GM19351 (cell line): Measurements from ENCODE around the gene NFIB.

Experiments used
- ATAC-seq: cut with Tn5 transposase; IDR thresholded peaks from one replicate; pipeline ENCODE4 v1.9.1; 2021; ENCODE audit warnings: mild to moderate bottlenecking, moderate library complexity; ENCODE audit not compliant: unreplicated experiment

The NFIB gene

DNA sequence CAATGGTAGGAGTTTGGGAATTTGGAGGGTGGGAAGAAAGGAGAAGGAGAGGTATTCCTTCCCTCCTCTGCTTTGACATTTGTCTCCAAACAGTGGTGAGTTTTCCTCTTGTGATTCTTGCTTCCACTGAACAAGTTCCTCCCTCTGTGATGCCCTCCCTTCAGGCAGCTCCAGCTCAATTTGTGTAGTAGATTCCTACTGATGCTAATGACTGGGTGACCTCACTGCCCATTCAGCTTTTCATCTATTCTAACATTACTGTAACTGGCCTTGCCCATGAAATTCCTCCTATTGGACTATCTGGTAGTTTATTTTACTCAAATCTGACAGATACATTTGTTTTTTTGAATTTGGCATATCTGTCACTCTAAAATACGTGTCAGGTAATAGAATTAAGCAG lies 121.4 kb downstream of the NFIB start:
- ATAC-seq: no peak

DNA sequence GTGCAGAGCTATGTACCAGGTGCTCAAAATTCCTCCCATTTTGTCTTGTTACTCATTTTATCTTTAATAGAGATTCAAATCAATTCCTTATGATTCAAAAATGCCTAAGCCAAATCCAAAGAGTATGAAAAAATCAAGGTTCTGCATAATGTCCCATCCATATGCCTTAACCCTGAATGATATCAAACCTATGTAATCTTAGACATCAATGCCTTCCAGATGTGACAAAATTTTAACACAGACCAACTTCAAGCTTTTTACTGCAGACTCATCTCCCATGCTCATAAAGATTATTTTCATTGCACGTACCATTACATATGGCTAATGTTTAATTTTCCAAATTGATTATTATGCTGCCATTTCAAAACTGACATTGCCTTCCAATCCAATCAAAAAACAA lies 122.4 kb downstream of the NFIB start:
- ATAC-seq: no peak

DNA sequence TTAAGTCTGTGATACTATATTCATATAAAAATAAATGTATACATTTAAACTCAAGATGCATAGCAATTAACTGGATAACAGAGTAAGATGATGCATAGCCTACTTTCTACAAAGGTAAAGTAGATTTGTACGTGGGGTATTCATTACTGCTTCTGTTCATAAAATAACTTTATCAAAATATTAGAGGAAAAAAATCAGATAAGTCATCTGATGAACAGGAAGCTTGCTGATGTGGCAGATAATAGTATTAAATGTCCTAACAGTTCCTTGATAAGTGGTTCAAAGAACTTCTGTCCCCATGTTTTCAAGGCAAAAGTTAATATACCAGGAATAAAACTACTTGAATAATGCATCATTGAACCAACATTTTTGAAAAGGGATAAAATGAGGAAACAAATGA lies 123.7 kb downstream of the NFIB start:
- no peak for ATAC-seq

DNA sequence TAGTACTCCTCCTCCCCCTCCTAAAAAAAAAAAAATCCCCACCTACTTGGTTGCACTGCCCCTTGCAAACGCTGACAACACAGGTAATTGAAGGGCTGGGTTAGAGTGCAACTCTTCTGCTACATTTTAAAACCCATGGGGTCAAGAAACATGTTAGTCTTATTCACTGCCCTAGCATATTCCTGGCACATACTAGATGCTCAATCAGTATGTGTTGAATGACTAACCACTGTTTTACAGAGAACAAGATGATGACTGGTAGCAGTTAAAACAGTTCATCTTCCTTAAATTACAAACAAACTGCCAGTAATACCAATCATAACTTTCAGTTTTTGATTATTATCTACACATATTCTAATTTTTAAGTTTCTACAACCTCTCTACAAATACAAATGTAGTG lies 124.4 kb downstream of the NFIB start:
- ATAC-seq: no peak

DNA sequence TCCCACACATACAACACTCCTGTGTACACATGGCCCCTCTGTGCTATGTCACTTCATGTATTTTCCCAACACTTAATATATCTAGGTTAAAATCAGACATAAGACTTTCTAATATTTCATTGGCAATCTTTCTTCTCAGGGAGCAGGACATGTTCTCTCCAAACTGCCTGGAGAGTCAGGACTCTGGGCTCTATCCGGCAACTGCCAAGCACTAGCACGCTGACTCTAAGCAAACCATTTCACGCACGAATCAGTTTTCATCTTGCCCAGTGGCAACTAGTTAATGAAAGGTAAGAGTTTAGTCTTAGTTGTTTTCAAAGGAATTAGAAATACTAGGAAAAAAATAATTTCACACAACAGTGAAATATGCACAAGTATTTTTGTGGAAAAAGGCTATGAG lies 124.8 kb downstream of the NFIB start:
- no peak for ATAC-seq

DNA sequence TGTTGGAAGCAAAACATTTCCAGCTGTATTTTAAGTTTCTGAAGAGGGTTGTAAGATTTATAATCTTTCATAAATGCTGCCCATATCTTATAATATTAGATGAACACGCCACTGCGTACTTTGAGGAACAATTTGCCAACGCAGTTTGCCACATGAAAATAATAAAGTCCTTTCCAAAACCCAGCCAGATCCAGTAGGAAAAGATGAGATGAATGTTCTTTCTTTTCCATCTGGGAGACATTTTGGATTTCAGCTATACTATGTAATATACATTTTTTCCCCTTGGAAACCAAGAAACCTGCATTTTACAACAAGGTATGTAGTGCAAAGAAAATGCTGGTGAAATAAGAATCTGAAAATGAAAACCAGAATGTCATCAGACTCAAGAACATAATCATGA lies 125.4 kb downstream of the NFIB start:
- no peak for ATAC-seq

DNA sequence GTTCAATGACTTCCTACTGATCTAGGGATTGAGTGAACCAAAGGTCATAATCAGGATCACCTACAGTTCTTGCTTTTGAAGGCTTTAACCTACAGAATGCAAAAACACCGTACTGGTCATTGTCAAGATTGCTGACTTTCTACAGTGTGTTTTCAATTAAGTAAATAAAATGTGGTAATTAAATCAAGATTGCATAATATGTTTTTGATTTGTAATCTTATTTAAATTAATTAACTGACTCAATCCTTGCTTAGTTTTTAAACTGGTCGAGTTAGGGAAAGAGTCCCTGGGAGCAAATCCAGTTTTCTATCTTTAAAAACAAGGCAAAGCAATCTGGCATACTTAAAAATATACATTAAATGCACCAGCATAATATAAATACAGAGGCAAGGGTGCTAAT lies 125.9 kb downstream of the NFIB start:
- ATAC-seq: no peak

DNA sequence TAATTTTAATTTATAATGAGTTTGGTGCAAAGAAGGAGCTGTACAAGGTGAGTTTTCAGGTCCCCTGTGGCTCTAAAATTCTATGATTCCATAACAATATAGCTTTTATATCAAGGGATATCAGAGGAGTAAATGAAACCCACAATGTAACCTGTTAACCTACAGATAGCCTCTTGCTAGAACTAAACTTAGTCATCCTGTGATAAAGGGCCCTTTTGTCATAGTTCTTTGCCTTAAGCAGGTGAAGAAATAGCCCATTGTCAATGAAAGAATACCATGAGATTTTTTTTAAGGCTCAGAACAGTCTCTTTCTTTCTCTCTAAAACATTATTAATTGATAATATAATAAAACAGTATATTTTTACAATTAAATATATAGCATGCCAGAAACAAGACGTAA lies 127.8 kb downstream of the NFIB start:
- ATAC-seq: no peak

DNA sequence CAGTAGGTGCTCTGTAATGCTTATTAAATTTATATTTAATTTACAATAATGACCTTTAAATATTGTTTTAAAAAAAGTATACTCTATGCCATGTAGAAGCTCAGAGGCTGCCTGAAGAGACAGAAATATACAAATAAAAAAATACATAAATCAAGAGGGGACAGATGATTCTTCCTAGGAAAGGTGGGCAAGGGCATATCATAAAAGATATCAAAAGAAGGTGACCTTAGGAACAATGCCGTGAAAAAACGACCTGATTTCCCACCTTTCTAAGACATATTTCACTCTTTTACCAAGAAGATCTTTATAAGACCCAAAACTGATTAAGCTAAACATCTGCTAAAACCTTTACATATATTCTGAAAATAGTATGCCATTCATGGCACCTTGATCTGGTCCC lies 128.9 kb downstream of the NFIB start:
- no peak for ATAC-seq

DNA sequence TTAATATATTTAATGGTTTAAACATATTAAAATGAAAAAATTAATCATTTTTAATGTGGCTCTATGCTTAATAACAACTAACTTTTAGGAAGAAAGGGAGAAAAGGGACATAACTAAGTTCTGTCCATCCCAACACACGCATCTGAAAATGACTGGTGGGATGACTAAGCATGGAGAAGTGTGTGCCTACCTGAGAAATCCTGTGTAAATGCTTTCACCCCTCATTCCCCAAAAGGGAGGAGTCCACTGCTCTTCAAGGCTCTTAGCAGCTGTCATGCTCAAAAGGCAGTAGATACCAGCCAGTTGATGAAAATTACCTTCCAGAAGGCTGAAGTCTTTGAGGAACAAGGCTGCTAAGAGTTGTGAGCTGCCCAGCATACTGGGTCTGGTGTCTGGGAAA lies 130.9 kb downstream of the NFIB start:
- no peak for ATAC-seq

DNA sequence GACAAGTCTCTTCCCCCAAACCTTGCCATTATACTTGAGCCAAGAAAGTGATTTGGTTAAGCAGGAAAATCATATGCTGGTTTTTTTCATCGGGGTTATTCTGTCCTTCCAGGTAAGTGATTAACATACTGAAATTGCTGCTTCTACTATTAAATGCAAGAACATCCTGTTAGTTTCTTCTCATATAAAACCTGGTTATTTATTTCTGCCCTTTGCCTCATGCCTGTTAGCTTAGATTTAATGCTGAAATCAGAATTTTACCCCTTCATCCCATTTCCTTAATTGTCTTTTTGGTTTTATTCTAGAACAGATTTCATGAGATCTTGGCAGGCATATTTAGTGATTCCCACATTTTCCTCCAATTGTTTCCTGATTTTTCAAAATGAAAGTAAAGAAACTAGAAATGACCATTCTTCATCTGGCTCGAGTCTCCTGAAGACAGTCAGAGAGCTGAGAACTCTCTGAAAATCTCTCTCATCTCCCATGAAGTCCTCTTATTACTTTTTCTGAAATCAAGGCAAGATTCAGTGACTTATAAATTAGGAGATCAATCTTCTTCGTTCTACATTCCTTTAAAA lies 132.9 kb downstream of the NFIB start:
- ATAC-seq: no peak

DNA sequence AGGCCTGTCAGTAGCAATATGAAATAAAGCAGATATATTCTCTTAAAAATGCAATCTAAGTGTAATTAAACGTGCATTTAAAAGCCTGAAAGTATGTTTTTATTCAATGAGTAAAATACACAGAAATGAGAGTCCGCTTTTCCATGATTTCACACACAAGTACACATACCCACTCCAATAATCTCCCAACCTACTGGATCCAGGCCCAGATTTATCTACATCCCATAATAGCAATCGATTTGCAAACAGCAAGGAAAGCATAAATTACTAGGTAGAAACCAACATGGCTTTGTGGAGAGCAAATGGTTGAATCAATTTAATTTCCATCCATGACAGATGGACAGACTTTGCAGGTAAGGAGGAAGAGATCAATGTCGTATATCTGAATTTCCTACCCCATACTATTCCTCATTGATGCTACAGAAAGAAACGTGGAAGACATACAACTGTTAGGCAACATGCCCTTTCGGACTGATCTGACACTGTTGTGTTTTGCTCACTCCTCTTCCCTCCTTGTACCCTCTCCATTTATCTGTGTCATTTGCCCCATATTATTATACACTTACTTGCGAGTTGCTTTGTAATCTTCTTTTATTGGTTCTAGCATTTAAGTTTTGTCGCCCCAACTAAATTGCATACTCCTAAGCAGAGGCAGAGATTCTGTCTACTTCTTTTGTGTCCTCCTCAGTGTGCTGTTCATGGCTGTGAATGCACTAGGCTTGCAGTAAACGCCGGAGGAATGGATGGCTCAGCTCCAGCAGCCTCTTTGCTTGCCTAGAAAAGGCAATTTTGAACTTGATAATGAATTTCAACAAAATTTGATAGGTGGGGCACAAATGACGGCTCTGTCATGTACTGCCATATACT lies 133.6 kb downstream of the NFIB start:
- ATAC-seq: no peak

DNA sequence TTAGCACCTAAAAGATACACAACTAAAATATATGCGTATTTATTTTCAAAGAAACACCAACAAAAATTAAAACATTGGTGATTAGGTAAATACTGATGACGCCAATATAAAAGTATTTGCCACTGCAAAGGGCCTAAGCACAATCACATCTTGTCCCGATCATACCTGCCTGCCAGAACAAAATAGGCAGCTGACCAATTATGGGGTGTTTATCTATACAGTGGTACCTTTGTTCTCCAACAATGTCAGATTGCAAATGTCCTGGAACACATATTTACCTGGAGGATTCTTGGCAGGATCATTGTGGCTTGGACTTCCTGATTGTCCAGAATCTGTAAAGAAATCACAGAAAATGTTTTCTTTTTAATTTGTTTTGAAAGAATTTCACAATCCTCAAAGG lies 134.5 kb downstream of the NFIB start:
- no peak for ATAC-seq

DNA sequence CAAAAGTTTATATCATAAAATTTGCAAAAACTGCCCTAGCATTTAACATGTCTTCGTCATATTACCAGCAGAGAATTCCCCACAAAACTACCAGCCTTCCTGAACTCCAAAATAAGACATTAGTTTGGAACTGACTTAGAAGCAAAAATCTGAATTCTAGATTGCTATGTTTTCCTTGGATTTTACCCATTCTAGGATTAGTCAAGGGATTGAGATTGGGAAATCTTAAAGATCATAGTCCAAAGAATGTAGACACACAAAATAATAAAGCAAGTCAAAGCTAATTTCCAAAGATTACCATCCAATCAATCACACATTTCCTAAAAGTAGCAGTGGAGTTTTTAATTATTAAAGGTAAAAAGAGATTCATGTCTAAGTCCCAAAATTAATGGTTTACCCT lies 138.2 kb downstream of the NFIB start:
- no peak for ATAC-seq

DNA sequence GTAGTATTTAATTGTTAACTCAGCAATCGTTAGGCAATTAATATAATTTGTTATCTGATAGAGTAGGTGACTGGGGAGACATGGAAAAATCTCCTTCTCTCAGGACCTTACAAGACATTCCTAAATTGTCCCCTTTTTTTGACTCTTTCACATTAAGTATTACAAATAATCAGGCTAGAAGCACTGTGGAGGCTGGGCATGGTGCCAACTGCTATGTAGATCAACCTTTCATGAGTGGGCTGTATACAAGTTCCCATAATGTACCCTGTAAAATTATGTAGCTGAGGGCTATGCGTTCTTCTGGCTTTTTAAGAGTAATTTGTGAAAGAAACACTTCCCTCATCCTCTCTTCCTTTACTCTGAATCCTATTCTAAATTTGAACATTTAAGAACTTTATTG lies 140.2 kb downstream of the NFIB start:
- ATAC-seq: no peak

DNA sequence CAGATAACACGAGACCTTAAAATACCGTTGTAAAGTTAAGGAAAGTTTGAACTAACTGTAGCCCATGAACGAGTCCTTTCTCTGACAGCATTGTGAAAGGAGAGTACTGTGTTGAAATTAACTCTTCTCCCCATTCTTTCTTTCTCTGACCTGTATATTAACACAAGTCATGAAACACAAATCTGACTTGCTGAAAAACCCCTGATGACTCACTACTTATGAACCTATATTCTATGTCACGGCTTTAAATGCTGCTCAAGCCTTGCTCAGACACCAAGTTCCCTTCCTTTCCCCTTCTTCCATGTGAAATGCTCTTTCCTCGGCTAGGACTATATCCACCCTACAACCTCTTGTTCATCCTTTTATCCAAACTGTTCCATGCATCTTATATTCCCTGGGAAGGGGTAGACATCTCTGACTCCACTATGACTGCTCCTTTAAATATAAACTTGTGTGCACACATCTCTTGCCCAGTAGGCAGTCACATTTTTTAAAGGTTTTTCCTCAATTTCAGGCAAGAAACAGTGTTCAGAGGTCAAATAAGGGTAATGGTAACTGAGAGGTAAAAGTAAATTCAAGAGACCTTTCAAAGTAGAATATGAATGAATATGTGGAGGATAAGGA lies 142.9 kb downstream of the NFIB start:
- ATAC-seq: peak; percentile 67

DNA sequence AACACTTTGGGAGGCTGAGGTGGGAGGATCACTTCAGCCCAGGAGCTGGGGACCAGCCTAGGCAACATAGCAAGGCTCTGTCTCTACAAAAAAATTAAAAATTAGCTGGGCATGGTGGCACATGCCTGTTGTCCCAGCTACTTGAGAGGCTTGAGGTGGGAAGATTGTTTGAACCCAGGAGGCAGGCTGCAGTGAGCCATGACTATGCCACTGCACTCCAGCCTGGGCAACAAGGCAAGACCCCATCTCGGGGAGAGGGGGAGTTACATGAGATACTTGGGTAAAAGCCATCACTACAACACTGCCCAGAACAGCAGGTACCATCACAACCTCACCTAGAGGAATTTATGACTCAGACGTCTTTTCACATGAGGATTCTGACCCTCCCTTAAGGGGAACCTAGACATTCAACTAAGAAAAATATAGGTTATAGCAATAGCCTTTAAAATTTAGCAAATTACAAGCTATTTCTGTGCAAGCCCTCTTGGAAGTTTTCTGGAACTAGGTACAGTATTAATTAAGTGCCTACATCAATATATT lies 143.5 kb downstream of the NFIB start:
- ATAC-seq: peak; percentile 18

DNA sequence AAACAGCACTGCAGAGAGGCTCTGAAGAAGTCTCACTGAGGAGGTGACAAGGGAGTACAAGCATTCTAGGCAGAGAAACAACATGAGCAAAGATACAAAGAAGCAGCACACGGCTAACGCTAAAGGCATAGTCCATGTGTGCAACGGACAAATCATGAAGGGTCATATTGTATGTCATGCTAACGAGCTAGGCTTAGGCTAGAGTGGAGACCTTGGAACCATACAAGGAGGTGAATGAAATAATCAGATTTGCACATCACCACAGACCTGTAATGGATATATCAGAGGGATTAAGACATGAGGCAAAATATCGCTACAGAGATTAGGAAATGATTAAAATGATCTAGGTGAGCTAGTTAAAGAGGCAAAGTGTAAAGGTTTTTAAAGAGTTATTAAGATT lies 145.6 kb downstream of the NFIB start:
- ATAC-seq: no peak

DNA sequence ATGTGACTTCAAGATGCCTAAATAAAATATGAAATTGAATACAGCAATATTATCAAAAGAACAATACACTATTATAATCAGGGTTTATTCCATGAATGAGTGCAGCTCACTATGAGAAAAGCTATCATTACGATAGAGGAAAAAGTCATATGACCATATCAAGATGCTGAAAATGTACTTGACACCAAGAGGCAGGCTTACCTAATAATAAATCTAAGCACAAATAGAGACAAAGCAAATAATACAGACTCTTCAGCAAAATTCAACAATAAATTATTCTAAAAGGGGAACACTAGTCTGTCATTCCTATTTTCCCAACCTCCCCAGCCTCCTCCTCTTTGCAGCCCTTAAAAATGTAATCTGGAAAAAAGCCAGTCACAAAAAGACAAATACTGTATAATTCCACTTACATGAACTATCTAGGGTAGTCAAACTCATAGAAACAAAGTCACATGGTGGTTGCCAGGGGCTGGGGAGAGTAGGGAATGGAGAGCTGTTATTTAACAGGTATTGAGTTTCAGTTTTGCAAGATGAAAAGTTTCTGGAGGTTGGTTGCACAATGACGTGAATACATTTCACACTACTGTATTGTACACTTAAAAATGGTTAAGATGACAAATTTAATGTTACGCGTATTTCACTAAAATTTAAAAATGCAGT lies 148.4 kb downstream of the NFIB start:
- ATAC-seq: no peak

DNA sequence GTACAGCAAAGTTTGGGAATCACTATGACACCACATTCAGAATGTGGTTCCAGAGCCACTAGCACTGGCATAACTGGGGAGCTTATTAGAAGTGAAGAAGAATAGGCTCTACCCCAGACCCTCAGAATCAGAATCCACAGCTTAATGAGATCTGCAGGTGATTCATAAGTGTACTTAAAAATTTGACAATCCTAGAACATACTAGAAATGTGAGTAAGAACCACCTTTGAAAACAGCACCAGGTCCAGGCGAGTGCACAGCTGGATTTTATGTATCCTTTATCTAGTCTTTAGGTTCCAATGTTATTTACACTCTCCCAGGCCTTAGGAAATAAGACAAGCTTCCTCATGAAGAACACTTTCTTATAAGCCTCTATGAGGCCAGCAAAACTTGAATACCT lies 149.0 kb downstream of the NFIB start:
- ATAC-seq: no peak

DNA sequence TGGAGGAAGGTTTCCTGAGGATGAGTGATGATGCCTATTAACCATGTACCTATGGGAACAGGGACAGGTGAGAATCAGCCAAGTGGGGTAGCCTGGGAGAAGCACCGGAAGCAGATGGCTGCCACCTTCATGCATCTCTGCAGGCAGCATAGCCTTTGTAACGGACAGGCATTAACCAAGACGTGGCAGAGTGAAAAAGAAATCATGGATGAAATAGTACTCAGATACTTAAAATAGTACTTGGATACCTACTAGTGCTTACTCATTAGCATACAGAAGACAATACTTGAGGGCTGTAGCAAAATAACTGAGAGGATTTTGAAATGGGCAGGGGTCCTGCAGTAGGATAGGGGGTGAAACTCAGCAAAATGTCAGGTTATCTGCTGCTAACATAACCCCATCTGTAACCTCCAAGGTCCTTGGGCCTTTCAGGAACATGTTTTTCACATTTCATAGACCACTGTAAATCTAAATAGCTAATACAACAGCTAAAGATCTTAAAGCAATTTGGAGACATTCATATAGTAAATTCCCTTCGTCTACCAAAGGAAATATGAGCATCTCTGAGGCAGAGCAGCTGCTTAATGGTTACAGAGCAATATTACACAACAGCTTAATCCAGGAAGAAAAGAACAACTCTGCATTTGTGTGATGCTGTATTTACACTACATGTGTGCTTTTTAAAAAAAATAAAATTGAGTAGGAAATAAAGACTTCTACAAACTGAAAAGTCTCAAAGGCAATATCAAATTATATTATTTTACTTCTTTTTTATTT lies 154.3 kb downstream of the NFIB start:
- no peak for ATAC-seq
